ENCODE data around the gene PRDM16. TPM values are rescaled to one million over a fixed set of nuclear protein-coding genes. Genes with fewer than 3 reads are reported as not detected.

Gene PRDM16
- total and polyA plus RNA-seq, 2 of the 13 experiments (the other 11 are each of a cell fraction or from before 2014, with no cell fraction given), result 0.15 to 0.81 TPM

DNA sequence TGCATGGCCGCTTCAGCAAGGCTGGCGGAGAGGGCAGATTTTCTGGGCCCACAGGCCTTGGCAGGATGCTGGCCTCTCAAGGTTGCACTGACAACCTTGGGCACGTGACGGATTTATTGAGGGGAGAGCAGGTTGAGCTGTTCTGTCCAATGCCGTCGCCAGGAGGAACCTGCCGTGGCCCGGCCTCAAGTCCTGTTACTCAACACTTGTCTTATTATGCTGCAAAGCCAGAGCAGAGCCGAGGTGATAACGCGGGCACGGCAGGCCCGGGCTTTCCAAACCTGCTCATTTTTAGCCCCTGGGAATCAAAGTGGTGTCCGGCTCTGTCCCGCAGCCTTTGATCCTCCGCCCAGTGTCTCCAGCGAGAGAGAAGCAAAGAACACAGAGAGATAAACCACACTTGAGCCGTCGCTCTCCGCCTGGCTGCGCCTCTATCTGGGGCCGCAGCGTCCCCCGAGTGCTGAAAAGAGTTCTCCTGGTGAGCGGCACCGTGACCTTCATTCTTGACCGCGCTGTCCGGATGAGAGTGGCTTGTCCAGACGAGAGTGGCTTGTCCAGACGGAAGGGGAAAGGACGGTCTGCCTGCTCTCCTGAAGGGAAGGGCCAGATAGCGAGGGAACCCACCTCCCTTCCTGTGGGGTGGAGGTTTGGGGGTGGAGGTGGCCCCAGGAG lies 223.2 kb downstream of the PRDM16 start (continued):
- TF ChIP-seq PPARG (CRISPR knock-in tag; conservative IDR thresholded peaks at IDR 0.05), result peak; percentile 16; the same call in 1 of the 2 replicates
- no peak for TF ChIP-seq KLF13 (CRISPR knock-in tag; IDR thresholded peaks at IDR 0.05)
- TF ChIP-seq IRF1 (CRISPR knock-in tag; IDR thresholded peaks at IDR 0.05; ENCODE audit: low read depth), result no peak
- no peak for TF ChIP-seq ZNF629 (CRISPR knock-in tag; conservative IDR thresholded peaks at IDR 0.05)
- TF ChIP-seq SIX4 (CRISPR knock-in tag; IDR thresholded peaks at IDR 0.05), result no peak
- TF ChIP-seq, protein P1, sequence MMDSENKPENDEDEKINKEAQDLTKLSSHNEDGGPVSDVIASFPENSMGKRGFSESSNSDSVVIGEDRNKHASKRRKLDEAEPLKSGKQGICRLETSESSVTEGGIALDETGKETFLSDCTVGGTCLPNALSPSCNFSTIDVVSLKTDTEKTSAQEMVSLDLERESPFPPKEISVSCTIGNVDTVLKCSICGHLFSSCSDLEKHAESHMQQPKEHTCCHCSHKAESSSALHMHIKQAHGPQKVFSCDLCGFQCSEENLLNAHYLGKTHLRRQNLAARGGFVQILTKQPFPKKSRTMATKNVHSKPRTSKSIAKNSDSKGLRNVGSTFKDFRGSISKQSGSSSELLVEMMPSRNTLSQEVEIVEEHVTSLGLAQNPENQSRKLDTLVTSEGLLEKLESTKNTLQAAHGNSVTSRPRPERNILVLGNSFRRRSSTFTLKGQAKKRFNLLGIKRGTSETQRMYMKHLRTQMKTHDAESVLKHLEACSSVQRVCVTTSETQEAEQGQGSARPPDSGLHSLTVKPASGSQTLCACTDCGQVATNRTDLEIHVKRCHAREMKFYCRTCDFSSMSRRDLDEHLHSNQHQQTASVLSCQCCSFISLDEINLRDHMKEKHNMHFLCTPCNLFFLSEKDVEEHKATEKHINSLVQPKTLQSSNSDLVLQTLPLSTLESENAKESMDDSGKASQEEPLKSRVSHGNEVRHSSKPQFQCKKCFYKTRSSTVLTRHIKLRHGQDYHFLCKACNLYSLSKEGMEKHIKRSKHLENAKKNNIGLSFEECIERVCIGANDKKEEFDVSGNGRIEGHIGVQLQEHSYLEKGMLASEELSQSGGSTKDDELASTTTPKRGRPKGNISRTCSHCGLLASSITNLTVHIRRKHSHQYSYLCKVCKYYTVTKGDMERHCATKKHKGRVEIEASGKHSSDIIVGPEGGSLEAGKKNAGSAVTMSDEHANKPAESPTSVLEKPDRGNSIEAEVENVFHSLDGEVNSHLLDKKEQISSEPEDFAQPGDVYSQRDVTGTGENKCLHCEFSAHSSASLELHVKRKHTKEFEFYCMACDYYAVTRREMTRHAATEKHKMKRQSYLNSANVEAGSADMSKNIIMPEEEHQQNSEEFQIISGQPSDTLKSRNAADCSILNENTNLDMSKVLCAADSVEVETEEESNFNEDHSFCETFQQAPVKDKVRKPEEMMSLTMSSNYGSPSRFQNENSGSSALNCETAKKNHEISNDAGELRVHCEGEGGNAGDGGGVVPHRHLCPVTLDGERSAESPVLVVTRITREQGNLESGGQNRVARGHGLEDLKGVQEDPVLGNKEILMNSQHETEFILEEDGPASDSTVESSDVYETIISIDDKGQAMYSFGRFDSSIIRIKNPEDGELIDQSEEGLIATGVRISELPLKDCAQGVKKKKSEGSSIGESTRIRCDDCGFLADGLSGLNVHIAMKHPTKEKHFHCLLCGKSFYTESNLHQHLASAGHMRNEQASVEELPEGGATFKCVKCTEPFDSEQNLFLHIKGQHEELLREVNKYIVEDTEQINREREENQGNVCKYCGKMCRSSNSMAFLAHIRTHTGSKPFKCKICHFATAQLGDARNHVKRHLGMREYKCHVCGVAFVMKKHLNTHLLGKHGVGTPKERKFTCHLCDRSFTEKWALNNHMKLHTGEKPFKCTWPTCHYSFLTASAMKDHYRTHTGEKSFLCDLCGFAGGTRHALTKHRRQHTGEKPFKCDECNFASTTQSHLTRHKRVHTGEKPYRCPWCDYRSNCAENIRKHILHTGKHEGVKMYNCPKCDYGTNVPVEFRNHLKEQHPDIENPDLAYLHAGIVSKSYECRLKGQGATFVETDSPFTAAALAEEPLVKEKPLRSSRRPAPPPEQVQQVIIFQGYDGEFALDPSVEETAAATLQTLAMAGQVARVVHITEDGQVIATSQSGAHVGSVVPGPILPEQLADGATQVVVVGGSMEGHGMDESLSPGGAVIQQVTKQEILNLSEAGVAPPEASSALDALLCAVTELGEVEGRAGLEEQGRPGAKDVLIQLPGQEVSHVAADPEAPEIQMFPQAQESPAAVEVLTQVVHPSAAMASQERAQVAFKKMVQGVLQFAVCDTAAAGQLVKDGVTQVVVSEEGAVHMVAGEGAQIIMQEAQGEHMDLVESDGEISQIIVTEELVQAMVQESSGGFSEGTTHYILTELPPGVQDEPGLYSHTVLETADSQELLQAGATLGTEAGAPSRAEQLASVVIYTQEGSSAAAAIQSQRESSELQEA (CRISPR knock-in tag; IDR thresholded peaks at IDR 0.05; ENCODE audit: not compliant biosample characterization), result no peak
- no peak for TF ChIP-seq ZBTB43 (CRISPR knock-in tag; conservative IDR thresholded peaks at IDR 0.05)
- 0 out of 2 replicates have a peak, but pooled peaks have one; percentile 14 for TF ChIP-seq ZNF761 (CRISPR knock-in tag; conservative IDR thresholded peaks at IDR 0.05)
- TF ChIP-seq E2F1 (CRISPR knock-in tag; IDR thresholded peaks at IDR 0.05), result no peak
- no peak for TF ChIP-seq ZNF644 (CRISPR knock-in tag; IDR thresholded peaks at IDR 0.05; ENCODE audit: low read depth)
- TF ChIP-seq ZNF850 (CRISPR knock-in tag; conservative IDR thresholded peaks at IDR 0.05), result no peak
- TF ChIP-seq ZNF547 (CRISPR knock-in tag; IDR thresholded peaks at IDR 0.05), result no peak; the same call in 1 of the 2 replicates
- no peak for TF ChIP-seq TOPORS (CRISPR knock-in tag; IDR thresholded peaks at IDR 0.05)
- no peak for TF ChIP-seq ZNF382 (CRISPR knock-in tag; IDR thresholded peaks at IDR 0.05; ENCODE audit: borderline replicate concordance)
